HG03196 (cell line): ENCODE measurements around the gene INSC.
A peak's percentile ranks its signal among the peaks of the same experiment; 100 is the strongest.

ENCODE experiments used
- ATAC-seq: cut with Tn5 transposase; IDR thresholded peaks from one replicate; pipeline ENCODE4 v1.9.1; 2021; ENCODE audit not compliant: unreplicated experiment

Gene INSC

DNA sequence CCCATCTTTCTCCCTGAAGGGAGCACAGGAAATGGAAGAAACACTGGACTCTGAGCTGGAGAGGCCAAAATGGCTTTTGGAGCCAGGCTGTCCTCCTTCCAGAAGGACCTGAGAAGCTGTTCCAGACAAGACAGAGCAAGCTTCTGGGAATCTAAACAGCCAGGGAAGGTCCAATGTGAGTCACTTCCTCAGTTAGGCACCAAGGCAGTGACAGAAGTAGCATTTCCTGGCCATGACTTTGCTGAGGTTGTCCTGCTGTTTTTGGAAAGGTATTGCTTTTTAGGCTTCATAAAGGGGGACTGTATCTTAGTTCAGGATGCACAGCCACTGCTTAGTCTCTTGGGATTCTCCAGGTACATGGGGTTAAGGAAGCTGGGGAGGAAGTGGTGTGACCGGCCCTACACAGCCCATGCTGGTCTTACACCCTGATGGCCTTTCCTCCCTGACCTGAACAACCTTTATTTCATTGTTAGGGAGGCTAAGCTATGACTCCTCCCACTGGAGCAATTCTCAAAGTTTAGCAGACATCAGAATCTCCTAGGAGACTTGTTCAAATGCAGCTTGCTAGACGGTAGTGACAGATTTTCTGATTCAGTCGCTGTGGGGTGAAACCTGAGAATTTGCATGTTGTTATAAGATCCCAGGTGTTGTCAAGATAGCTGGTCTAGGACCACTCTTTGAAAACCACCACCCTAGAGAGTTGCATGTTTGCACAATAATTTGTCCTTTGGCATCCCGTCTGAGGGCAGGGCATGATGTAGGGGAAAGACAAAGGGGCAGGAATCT lies 6.8 kb upstream of the INSC start:
- peak; percentile 63 for ATAC-seq

DNA sequence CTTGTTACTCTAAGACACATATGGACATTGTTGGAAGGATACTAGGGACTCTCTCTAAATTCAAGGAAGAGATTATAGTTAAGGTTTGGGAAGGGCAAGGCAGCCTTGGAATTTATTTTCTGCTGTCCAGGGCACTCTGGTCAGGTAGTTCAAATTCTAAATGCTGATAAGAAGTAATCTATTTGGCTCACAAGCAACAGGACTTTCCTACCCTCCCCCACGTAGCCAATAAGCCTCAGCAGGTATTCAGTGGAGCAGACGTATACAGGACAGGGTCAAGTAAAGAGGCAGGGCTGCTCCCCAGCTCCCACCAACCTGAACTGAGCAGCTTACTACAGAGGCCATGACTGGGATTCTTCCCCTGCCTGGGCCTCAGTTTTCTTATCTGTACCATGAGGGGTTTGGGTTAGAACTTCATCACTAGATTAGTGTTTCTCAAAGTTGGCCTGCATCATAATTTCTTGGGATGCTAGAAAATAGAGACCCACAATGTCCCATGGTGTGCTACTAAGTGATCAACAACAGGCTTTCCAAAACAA lies 6.1 kb upstream of the INSC start:
- ATAC-seq, result no peak

DNA sequence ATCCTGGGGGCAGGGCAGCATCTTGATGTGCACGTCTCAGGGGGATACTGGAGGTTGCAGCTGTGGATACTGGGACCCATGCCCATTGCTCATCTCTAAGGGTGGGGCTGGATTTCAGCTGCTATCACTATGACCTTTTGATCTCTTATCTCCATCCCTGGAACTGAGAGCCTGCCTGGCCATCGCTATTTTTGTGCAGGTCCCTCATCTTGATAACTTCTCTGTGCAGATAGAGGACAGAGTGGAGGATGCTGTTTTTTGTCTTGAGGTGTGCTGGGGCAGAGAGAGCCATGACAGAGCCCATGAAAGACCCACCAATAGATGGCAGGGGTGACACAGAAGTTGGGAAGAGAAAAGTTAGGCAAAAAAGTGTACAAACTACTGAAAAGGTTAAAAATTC lies 5.1 kb upstream of the INSC start:
- no peak for ATAC-seq

DNA sequence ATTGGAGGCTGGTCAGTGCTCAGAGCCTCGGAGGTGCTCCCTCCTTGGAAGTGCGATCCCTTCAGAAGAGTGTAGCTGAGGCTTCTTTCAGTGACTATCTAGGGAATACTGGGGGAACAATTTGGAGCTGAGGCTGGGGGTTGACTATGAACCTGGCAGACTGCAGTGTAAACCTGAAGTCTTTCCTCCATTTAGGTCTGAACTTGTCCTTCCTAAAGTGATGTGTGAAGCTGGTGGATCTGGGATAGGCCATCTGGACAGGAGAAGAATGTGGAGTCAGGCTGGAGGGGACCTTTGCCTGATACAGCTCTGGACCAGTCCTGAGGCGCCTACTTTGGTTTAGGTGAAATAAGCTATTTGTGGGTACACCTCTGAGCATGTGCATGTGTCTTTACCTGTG lies 3.5 kb upstream of the INSC start:
- no peak for ATAC-seq

DNA sequence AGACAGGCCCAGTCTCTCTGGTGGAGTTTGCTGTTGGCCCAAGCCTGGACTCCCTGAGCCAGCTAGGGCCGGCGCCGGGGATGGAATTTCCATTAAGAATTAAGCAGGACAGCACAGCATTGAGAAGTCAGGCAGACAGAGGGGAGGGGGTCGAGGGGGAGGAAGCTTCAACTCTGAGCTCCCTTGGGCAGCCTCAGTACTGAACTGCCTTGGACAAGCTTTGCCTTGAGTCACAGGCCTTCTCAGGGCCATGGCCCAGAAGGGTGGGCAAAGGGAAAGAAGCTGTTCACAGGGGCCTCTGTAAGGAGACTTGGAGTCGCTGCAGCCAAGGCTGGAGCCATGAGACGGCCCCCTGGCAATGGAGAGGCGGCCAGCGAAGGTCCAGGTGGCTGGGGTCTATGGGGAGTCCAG lies 2.6 kb upstream of the INSC start:
- ATAC-seq, result no peak

DNA sequence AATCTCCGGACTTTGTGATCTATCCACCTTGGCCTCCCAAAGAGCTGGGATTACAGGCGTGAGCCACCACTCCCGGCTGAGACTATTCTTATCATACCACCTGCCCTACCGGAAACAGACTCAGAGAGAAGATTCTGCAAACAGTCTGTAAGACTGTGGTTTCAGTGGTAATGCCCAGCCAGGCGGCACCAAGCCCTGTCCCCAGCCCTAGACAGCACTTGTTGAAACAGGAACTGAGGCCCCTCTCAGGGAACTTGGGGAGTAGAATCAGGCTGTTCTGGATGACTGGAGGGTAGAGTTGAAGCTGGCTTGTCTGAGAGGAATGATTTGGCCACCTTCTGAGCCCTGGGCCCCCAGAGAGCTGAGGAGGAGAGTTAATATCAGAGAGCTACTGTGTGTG lies 1.3 kb upstream of the INSC start:
- peak; percentile 97 for ATAC-seq

DNA sequence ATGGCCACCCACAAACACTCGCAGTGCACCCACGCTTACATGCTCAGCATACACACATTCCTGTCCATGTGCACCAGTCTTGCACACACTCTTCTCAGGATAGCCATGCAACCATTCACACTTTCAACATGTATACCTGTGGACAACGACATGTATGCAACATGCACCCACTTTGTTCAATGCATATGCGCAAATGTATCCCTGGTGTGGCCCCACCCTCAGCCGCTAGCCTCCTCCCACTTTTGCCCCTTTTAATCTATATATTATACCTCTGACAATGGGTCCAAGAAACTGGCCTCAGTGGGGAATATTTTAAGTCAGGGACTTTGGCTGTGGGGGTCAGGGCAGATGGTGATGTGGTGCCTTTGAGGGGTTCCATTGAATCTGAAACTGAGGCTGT lies 963 bp downstream of the INSC start:
- ATAC-seq, result no peak

DNA sequence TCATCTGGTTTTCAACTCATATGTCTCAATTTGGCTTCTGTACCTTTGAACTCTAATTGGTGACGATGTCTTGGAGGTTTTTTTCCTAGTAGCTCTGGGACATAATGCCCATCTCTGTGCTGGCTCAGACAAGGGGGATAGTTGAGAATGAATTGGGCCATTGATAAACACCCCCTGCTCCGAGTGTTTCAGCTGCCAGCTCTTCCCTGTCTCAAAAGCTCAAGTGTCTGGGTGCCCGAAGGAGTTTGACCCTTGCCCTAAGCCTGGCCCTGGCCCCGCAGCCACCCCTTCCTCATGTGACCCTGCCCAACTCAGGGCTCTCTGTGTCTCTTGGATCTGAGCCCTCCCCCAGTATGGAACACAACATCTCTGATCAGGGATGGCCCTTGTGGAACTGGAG lies 3.0 kb downstream of the INSC start:
- no peak for ATAC-seq

DNA sequence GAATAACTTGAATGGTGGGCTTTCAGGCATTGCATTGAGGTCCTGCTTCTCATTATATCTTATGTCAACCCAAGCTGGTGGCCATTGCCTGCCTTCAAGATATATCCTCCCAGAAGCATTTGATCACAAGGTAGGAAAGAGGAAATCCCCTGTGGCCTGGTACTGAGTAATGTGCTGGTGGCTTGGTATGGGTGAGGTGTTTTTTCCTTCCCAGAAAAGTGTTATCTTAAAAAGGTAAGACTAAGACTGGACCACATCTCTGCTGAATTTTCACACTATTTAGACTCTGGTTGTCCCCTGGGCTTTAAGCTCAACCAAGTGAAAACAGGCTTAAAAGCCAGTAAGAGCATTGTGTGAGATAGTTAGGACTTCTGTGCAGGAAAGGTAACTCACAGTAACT lies 3.7 kb downstream of the INSC start:
- ATAC-seq, result no peak

DNA sequence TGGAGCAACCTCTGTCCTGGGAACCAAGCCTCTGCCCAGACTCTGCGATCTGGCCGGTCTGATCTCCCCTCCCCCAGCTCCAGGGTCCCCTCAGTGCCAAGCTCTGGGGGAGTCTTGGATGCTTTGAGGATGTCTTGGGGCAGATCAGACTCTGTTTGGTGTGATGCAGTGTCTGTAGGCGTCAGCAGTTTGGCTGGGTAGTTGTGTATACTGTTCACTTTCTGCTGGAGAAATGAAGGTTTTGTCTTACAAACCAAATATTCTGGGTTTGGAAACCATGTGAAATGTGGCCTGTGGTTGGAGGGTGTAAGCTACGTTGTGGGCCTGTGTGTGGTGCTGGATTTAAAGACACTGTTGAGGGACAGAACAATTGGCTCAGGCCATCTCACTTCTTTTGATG lies 4.6 kb downstream of the INSC start:
- ATAC-seq, result no peak

DNA sequence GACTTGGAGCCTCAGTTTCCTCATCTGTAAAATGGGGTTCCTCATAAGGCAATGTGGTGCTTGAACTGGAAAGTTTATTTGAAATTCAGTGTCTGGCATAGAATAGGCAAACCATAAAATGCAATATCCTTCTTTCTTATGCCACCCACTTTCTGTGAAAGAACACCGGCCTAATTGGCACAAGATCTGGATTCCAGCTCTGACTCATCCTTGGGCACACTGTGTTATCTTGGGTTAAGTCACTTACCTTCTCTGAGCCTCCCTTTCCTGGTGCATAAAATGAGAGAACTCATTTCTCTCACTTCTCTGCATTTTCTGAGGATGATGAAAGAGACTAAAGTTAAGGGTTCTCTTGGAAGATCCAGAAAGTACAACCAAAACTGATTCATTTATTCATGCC lies 5.1 kb downstream of the INSC start:
- no peak for ATAC-seq

DNA sequence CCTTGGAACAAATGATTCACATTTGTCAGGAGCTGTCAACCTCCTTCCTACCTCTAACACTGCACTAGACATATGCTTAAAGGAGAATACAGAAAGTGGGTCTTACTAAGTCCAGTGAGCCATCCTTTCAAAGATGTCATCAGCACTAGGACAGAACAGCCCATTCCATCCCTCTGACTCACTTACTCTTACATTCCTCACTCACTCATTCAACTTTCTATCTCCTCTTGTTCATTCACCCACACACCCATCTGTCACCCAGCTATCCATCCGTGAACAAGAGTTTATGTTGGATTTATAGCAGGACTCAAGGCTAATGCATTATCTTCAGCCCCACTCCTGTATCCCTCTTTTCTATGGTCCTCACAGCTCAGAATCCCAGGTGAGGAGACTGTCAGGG lies 9.1 kb downstream of the INSC start:
- no peak for ATAC-seq

DNA sequence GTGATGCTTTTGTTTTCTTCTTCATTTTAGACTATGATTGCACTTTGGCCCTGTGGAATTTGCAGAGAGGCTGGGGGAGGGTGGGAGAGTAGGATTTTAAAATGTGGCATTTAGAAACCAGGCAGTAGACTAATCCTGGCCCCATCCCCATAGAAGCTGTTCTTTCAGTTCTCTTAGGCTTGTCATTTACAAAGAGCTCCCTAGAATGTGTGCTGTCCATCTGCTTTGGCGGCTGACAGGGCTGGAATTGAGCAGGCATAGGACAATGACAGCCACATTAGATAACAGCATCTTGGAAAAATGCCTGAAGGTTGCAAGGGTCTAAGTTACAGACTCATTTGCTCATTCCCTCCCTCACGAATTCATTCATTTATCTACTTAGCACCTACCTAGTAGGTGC lies 9.8 kb downstream of the INSC start:
- no peak for ATAC-seq

DNA sequence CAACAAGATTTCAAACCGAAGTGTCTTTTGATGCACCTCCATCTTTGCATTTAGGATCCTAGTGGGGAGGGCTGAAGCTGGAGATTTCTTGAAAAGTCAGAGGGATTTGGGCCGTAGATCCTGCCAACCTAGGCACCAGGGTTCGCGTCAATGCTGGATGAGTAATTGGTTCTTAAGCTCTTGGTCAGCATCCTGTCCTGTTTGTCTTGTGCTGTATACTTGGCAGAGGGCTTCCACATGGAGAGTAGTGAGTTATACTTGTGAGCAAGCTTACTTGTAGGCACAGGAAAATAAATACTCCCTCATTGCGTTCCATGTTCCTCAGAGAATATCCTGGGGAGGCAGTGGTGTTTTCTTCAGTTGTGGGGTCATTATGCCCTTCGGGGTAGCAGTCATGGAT lies 12.6 kb downstream of the INSC start:
- ATAC-seq, result no peak

DNA sequence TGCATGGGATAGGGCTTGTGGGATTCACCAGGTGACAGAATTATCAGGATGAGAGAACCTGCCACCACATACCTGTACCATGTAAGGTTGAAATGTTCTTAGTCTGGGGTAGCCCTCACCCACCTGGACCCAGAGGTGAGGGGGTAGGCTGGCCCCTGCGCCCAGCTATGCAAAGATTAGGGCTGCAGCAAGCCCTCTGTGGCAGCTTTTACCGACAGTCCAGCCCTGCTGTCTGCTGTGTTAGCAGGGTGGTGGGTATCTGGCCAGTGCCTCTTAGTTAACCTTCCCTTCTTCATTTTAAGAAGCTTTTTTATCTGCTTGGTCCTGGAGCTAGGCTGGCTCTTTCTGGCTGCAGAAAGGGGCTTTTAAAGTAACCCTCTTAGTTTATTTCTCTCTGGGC lies 13.9 kb downstream of the INSC start:
- ATAC-seq, result no peak

DNA sequence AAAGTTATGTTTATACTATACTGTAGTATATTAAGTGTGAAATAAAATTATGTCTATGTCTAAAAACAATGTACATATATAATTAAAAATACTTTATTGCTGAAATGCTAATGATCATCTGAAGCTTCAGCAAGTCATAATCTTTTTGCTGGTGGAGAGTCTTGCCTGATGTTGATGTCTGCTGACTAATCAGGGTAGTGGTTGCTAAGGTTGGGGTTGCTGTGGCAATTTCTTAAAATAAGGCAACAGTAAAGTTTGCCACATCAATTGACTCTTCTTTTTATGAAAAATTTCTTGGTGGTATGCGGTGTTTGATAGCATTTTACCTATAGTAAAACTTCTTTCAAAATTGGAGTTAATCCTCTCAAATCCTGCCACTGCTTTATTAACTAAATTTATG lies 21.4 kb downstream of the INSC start:
- no peak for ATAC-seq

DNA sequence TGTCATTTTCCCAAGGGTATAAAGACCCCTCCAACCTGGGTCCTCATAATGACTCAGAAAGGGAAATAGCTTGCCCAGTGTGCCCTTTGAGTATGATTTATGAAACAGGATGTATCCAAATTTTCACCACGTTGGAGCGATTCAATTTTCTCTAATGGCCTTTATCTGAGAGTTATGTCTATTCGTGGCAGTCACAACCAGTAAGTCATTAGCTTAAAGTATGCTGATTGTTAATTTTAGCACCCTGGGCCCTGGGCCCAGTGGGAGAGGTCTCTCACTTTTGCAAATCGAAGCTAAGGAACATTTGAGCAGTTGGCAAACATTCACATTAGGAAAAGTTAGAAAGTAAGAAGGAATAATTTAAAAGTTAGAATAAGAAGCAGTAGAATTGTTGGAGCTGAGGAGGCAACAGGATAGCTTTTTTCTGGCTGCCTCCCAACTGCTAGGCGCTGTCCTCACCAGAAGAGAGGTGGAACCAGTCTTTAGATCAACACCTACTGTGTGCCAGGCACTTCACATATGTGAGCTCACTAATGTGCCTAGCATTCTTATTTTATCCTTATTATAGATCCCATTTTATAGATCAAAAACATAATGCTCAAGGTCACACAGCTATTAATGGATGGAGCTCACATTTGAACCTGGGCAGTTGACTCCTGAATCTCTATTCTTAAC lies 24.5 kb downstream of the INSC start:
- no peak for ATAC-seq

DNA sequence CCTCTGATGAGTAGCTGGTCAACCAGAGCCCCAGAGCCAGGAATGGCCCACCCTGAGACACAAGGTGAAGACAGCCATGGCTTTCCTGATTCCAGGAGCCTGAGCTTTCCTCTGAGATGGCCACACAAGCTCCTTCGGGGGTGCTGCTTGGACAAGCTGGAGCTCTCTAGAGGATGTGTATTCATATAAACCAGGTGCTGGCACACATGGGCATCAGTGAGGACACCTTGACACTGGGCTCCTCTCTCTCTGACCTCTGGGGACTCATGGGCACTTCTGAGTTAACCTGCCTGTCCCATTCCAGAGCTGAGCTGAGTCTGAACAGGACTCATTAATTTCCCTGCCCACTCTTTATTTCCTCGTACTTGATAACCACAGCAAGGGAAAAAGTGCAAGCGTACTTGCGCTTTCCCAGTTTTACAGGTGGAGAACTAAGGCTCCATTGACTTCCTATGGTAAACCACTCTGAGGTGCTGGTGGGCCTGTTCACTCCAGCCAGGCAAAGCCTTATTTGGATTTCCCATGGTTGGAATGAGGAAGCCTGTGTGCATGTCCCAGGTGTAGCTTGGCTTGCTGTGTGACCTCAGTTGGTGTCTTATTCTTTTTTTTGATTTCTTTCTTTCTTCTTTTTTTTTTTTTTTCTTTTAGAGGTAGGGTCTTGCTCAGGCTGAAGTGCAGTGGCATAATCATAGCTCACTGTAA lies 25.4 kb downstream of the INSC start:
- ATAC-seq, result no peak

DNA sequence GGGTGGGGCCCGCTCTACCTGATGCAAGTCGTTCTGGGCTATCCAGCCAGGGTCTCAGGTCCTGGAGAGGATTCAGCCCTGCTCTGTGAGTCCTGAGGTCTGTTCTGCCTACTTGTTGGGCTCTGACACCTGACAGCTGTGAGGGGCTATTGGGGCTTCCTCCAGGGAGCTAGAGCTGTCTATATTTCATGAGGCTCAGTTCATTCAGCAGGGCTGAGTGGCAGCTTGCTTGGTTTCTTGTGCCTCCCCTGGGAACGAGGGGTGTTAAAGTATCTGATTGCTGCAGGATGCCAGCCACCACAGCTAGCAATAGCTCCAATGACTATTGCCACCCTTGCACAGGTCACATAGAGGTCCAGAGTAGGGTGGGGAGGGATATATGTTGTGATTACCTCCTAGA lies 26.7 kb downstream of the INSC start:
- ATAC-seq, result no peak

DNA sequence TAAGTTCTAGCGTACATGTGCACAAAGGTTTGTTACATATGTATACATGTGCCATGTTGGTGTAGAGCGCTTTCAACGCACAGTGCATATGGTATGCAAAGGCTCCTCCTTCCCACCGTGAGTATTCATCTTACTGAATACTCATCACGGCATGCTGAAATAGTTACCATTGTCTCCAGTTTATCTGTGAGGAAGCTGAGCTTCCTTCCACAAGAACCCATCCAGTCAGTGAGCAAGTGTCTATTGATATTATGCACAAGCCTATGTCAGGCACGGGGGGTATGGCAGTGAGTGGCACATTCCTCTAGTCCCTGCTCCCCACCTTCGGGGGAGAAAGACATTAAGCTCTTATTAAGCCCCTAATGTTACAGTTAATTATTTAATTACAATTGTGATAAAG lies 28.1 kb downstream of the INSC start:
- no peak for ATAC-seq

DNA sequence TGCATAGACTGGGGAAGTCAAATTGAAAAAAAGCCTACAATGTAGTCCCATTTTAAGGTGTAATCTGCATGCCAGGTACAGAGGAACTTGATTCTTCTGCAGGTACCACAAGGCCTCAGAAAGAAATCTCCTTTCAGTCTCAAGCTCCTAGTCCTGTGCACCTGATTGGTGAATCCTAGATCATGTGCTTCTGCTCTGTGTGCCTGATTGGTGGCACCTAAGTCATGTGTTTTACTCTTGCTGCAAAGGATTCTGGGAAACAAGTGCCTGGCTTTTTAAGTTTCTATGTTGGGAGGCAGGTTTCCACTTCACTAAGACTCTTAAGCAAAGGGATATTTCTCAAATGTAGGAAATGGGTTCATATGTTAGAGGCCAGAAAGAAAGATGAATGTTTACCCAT lies 29.1 kb downstream of the INSC start:
- no peak for ATAC-seq

DNA sequence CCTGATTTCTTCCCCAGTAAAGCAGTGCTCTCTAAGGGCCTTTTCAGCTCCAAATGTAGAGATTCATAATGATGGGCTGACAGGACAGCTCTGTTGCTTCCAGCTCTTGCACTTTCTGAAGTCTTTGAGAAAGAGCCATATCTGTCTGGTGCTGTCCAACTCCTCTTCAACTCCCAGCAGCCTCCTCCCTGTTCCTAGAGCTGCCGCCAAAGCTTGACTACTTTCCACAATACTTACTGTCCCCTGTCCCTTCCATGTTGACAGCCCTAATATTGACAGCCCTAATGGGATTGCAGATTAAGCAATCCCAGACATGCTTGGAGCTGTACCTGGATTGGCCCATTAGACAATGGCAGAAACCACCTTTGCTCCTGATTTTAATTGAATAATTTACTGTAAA lies 29.6 kb downstream of the INSC start:
- no peak for ATAC-seq
